ENCODE results near the gene SLC25A53. TPM values are rescaled to one million over a fixed set of nuclear protein-coding genes. Genes with fewer than 3 reads are reported as not detected.
"Not testable (repeated sequence)": the region's sequence is repeated elsewhere in the genome, so short reads cannot be mapped to it uniquely, and the experiment has no call there.

The SLC25A53 gene
- polyA plus RNA-seq, 3 donors, result 9.7 to 13.8 (median 10.1) TPM

DNA sequence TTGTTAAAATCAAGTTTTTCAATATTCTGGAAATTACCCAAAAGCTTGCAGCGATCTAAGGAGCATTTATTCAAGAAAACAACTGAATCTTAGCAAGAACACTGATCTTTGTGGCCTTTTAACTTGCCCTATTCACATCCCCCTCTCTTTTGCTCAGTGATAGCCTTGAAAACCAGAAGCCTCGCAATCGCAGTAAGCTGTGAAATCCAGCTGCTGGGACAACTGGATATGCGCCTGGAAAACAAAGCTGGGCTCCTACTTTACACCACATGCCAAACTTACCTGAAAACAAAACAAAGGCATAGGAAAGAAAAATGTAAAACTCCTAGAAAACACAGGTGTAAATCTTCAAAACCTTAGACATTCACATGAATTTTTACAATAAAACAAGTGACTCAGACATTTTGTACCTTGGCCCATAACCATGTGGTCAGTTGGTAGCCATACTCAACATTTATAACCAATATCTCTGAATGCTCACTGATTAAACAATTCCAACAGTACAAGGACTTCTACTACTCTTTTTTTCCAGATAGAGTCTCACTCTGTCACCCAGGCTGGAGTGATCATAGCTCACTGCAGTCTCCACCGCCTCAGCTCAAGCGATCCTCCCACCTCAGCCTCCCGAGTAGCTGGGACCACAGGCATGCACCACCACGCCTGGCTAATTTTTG, 15.6 kb downstream of the SLC25A53 start:
- no peak for DNase-seq (ENCODE audit: extremely low read depth in 1 of 11, low read depth in 9 of 11, low spot score in 4 of 11)

GRCh38 chrX:104137496-104137895, 19.3 kb downstream of the SLC25A53 start:
- no peak for DNase-seq (ENCODE audit: extremely low read depth in 1 of 11, low read depth in 9 of 11, low spot score in 4 of 11)

- peak in 9 of 11 donors; percentile 67 to 89 (median 77) for DNase-seq (ENCODE audit: extremely low read depth in 1 of 11, low read depth in 9 of 11, low spot score in 4 of 11)
These were observed 20.4 kb downstream of the SLC25A53 start for GRCh38 chrX:104136241-104137019.

GRCh38 chrX:104135677-104136076, 21.1 kb downstream of the SLC25A53 start:
- no peak for DNase-seq (ENCODE audit: extremely low read depth in 1 of 11, low read depth in 9 of 11, low spot score in 4 of 11)

GRCh38 chrX:104134583-104135261, 22.1 kb downstream of the SLC25A53 start:
- DNase-seq (ENCODE audit: extremely low read depth in 1 of 11, low read depth in 9 of 11, low spot score in 4 of 11), result no peak

DNA sequence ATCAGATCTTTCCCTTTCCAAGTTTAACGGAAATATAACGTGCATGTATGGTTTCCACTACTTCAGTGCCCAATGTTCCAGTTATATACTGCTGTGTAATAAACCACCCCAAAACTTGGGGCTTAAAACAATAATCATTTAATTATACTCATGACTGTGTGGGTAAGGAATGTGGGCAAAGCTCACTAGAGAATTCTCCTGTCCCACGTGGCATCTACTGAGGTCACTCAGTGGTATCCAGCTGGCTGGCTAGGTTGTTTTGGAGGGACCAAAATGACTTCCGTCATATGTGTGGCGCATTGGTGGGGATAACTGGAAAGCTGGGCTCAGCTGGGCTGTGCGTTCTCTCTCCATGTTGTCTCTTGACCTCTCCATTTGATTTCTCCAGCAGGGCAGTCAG, 26.0 kb downstream of the SLC25A53 start:
- DNase-seq (ENCODE audit: extremely low read depth in 1 of 11, low read depth in 9 of 11, low spot score in 4 of 11), result no peak

DNA sequence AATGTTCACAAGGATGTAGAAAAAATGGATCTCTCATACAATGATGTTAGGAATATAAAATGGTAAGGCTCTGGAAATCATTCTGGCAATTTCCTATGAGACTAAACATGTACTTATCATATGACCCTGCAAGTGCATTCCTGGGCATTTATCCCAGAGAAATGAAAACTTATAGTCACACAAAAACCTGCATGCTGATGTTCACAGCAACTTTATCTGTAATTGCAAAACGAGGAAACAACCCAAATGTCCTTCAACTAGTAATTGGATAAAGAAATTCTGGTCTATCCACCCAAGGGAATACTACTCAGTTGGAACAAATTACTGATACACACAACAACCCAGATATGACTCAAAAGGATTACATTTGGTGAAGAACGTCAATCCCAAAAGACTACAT, 30.0 kb downstream of the SLC25A53 start:
- DNase-seq (ENCODE audit: extremely low read depth in 1 of 11, low read depth in 9 of 11, low spot score in 4 of 11), result no peak

GRCh38 chrX:104122829-104123228, 34.0 kb downstream of the SLC25A53 start:
- DNase-seq (ENCODE audit: extremely low read depth in 1 of 11, low read depth in 9 of 11, low spot score in 4 of 11), result no peak

GRCh38 chrX:104118765-104119164, 38.0 kb downstream of the SLC25A53 start:
- DNase-seq (ENCODE audit: extremely low read depth in 1 of 11, low read depth in 9 of 11, low spot score in 4 of 11), result no peak

GRCh38 chrX:104117759-104118158, 39.0 kb downstream of the SLC25A53 start:
- DNase-seq (ENCODE audit: extremely low read depth in 1 of 11, low read depth in 9 of 11, low spot score in 4 of 11), result no peak

DNA sequence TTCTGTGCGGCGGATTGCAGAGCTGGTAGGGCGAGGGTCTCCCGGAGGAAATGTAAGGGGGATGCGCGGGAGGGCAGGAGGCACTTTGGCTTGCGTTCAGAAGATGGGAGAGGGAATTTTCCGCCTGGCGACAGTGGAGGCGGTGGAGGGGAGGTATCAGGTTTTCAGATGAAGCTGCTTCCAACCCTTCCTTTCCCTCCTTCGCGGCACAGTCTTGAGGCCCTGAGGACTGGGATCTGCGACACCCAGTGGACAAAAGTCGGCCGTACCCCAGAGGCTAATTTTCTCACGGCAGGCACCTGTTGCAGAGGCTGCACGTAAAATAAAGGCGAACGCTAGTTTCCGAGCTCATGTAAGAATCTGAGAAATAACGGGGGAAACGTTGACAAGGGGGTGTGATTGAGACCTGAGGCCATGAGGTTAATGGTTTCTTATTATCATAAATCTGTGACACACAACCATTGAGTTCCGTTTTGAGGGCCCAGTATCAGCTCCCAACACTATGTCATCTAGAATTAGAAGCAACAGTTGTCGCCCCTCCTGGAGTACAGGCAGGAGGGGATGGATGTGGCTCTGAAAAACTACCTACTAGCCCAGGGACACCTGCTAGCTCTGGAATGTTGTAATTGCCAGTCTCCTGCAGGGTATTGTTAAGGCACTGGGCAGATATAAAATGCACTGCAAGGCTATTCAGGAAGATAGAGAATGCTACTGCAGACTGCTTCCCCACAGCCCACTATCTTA, 43.4 kb downstream of the SLC25A53 start:
- DNase-seq (ENCODE audit: extremely low read depth in 1 of 11, low read depth in 9 of 11, low spot score in 4 of 11), result peak in 7 of 11 donors; percentile 22 to 57 (median 50)

DNA sequence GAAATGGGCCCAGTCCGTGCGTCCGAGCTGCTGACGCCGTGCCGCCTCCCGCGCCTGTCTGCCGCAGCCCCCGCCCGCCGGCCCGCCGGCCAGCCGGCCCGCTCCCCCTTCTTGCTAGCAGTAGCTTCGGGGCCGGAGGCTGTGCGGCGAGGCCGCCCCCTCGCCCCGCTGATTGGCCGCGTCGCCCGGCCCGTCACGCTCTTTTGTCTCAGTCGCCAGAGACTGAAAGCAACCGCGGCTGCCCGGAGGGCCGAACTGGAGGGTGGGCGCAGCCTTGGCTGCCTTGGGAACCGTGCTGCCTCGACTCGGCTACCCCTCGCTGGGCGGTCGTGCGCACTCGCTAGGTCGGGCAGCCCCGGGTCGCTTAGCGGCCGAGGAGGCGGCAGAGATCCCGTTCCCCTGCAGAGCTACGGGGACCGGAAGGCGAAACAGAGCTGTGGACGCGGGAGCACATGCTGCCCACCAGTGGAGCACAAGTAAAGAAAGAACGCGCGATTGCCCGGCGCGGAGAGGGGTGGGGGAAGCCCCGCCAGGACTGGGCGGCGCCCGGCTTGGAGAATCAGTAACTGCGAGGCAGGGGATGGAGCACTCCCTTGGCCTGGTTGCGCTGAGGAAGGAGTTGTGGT, 44.4 kb downstream of the SLC25A53 start, which contains the start of gene ZCCHC18:
Gene ZCCHC18 (plus strand): TSS at position 198 of the 626 bp plus-strand sequence. CDS start 1,589 bp downstream, outside the sequence.
- DNase-seq (ENCODE audit: extremely low read depth in 1 of 11, low read depth in 9 of 11, low spot score in 4 of 11), result peak in 9 of 11 donors; percentile 38 to 62 (median 58)

- DNase-seq (ENCODE audit: extremely low read depth in 1 of 11, low read depth in 9 of 11, low spot score in 4 of 11), result not testable (repeated sequence)
These were observed 46.1 kb downstream of the SLC25A53 start for GRCh38 chrX:104110491-104111240.

GRCh38 chrX:104108955-104109354, 47.9 kb downstream of the SLC25A53 start:
- no peak for DNase-seq (ENCODE audit: extremely low read depth in 1 of 11, low read depth in 9 of 11, low spot score in 4 of 11)

- no peak for DNase-seq (ENCODE audit: extremely low read depth in 1 of 11, low read depth in 9 of 11, low spot score in 4 of 11)
These were observed 51.2 kb downstream of the SLC25A53 start for GRCh38 chrX:104105330-104106262.

- no peak for DNase-seq (ENCODE audit: extremely low read depth in 1 of 11, low read depth in 9 of 11, low spot score in 4 of 11)
These were observed 52.1 kb downstream of the SLC25A53 start for GRCh38 chrX:104104676-104105075.

DNA sequence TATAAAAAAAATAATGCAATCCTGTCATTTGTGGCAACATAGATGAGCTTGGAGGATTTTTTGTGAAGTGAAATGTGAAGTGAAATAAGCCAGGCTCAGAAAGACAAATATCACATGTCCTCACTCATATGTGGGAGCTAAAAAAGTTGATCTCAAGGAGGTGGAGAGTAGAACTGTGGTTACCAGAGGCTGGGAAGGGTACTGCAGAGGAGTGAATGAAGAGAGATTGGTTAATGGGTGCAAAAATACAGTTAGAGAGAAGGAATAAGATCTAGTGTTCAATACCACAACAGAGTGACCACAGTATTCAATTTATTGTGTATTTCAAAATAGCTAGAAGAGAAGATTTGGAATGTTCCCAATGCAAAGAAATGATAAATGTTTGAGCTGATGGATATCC, 57.9 kb downstream of the SLC25A53 start:
- no peak for DNase-seq (ENCODE audit: extremely low read depth in 1 of 11, low read depth in 9 of 11, low spot score in 4 of 11)

Data from renal cortex interstitium (tissue), 11 donors.